GM23338 (cell line): ENCODE measurements around the gene RGS17. TPM values are rescaled to one million over a fixed set of nuclear protein-coding genes. Genes with fewer than 3 reads are reported as not detected.

Experiments
- ATAC-seq: fragments of 200-7000 bp; cut with Tn5 transposase; 3 replicates; pipeline ENCODE4 v1.9.1; 2020
- DNase-seq: peaks from one replicate; pipeline ENCODE4 v3.0.0-alpha.2; 2015; ENCODE audit warnings: low spot score
- H2AFZ ChIP-seq: fragments of 200-600 bp; sonication (generic); 2 replicates; pipeline ENCODE4 v1.8.0; 2016; ENCODE audit warnings: antibody characterized with exemption, mild to moderate bottlenecking, moderate library complexity
- H3F3A ChIP-seq: fragments of 200-600 bp; sonication (generic); replicated peaks from 2 replicates; pipeline ENCODE4 v1.8.0; 2017; ENCODE audit warnings: antibody characterized with exemption, mixed run types, low read depth
- H3K27ac ChIP-seq: fragments of 200-600 bp; sonication (generic); 2 replicates; pipeline ENCODE4 v1.6.1; 2016; ENCODE audit warnings: low read depth
- H3K27me3 ChIP-seq: fragments of 200-600 bp; sonication (generic); 2 replicates; pipeline ENCODE4 v1.8.0; 2016; ENCODE audit warnings: mild to moderate bottlenecking, mixed run types, moderate library complexity; ENCODE audit not compliant: insufficient read depth
- H3K36me3 ChIP-seq: fragments of 200-600 bp; sonication (generic); 2 replicates; pipeline ENCODE4 v1.8.0; 2016; ENCODE audit warnings: mild to moderate bottlenecking; ENCODE audit not compliant: insufficient read depth
- H3K4me1 ChIP-seq: fragments of 200-600 bp; sonication (generic); 2 replicates; pipeline ENCODE4 v1.8.0; 2016; ENCODE audit warnings: mild to moderate bottlenecking, moderate library complexity; ENCODE audit not compliant: insufficient read depth
- H3K4me2 ChIP-seq: fragments of 200-600 bp; sonication (generic); 2 replicates; pipeline ENCODE4 v1.7.1; 2017; ENCODE audit warnings: mixed run types
- H3K4me3 ChIP-seq: fragments of 200-600 bp; sonication (generic); 2 replicates; pipeline ENCODE4 v1.6.1; 2016; ENCODE audit warnings: mixed run types
- H3K79me2 ChIP-seq: fragments of 200-600 bp; sonication (generic); replicated peaks from 2 replicates; pipeline ENCODE4 v1.8.0; 2017; ENCODE audit warnings: mild to moderate bottlenecking; ENCODE audit not compliant: insufficient read depth
- H3K9me2 ChIP-seq: fragments of 200-600 bp; sonication (generic); 2 replicates; pipeline ENCODE4 v1.8.0; 2017; ENCODE audit not compliant: insufficient read depth
- H4K20me1 ChIP-seq: fragments of 200-600 bp; sonication (generic); replicated peaks from 2 replicates; pipeline ENCODE4 v1.8.0; 2017; ENCODE audit warnings: mild to moderate bottlenecking; ENCODE audit not compliant: insufficient read depth
- H3K27ac Mint-ChIP-seq: 2 replicates; pipeline ENCODE4 v1.8.0; 2020; ENCODE audit warnings: inconsistent platforms, mild to moderate bottlenecking, moderate library complexity, mixed read lengths
- H3K27me3 Mint-ChIP-seq: 3 replicates; pipeline ENCODE4 v1.8.0; 2022; ENCODE audit warnings: low read depth, mild to moderate bottlenecking, moderate library complexity, mixed read lengths, inconsistent platforms; ENCODE audit not compliant: insufficient read depth, poor library complexity
- H3K36me3 Mint-ChIP-seq: 3 replicates; pipeline ENCODE4 v1.8.0; 2021; ENCODE audit warnings: low read depth, mild to moderate bottlenecking, inconsistent platforms, moderate library complexity, mixed read lengths
- H3K4me1 Mint-ChIP-seq: 3 replicates; pipeline ENCODE4 v1.8.0; 2020; ENCODE audit warnings: mild to moderate bottlenecking, inconsistent platforms, mixed read lengths
- H3K4me3 Mint-ChIP-seq: 3 replicates; pipeline ENCODE4 v1.8.0; 2021; ENCODE audit warnings: moderate library complexity, mild to moderate bottlenecking, inconsistent platforms, mixed read lengths
- H3K9me3 Mint-ChIP-seq: 3 replicates; pipeline ENCODE4 v1.8.0; 2020; ENCODE audit warnings: moderate library complexity, mild to moderate bottlenecking, inconsistent platforms, mixed read lengths
- CREB1 ChIP-seq: fragments of 250-450 bp; sonication (Bioruptor Pico); IDR thresholded peaks from 2 replicates; pipeline ENCODE4 v1.5.0; 2020; ENCODE audit warnings: low read depth, mild to moderate bottlenecking, moderate library complexity
- EZH2 ChIP-seq: fragments of 200-600 bp; sonication (generic); IDR thresholded peaks from one replicate; pipeline ENCODE4 v1.8.0; 2017; ENCODE audit warnings: antibody characterized with exemption, mild to moderate bottlenecking, low read depth; ENCODE audit not compliant: unreplicated experiment
- EZH2phosphoT487 ChIP-seq: fragments of 200-600 bp; sonication (generic); IDR thresholded peaks from one replicate; pipeline ENCODE4 v1.8.1; 2018; ENCODE audit warnings: antibody characterized with exemption; ENCODE audit not compliant: unreplicated experiment
- JUNB ChIP-seq: IDR thresholded peaks from one replicate; pipeline ENCODE4 v1.6.1; 2016; ENCODE audit warnings: antibody characterized with exemption; ENCODE audit not compliant: unreplicated experiment
- NANOG ChIP-seq: IDR thresholded peaks from 2 replicates; pipeline ENCODE4 v1.6.1; 2016; ENCODE audit warnings: antibody characterized with exemption, borderline replicate concordance
- POLR2AphosphoS5 ChIP-seq: IDR thresholded peaks from 2 replicates; pipeline ENCODE4 v1.6.1; 2016; ENCODE audit warnings: antibody characterized with exemption, low read depth
- ZNF331 ChIP-seq: fragments of 250-450 bp; sonication (Bioruptor Pico); IDR thresholded peaks from 2 replicates; pipeline ENCODE4 v1.5.0; 2020; ENCODE audit warnings: low read depth, mild to moderate bottlenecking, moderate library complexity
- polyA plus RNA-seq: library from polyadenylated mRNA; unstranded; fragments of >200 nt; fragmentation: Nextera tagmentation; extraction: Ambion mirVana; gene quantifications from 2 replicates; pipeline ENCODE4 v1.2.1, GENCODE V29; 2016
- total RNA-seq: library from RNA; depleted of rRNA; stranded (reverse); fragments of >200 nt; shearing (Covaris generic); gene quantifications from 2 replicates; pipeline ENCODE4 v1.2.3, GENCODE V29; 2014
- TF ChIP-seq, protein P1 (sequence below): fragments of 250-450 bp; sonication (Bioruptor Pico); IDR thresholded peaks from 2 replicates; pipeline ENCODE4 v1.5.0; 2020; ENCODE audit warnings: mild to moderate bottlenecking, moderate library complexity
- TF ChIP-seq, protein P2 (sequence below): IDR thresholded peaks from 2 replicates; pipeline ENCODE4 v1.6.1; 2016; ENCODE audit warnings: antibody characterized with exemption
- TF ChIP-seq, protein P3 (sequence below), 2 experiments: fragments of 200-600 bp in 1 of 2; sonication (generic) in 1 of 2; conservative IDR thresholded peaks; 2 replicates each; pipeline versions ENCODE4 v1.5.1 to v1.6.1; 2016 to 2017; ENCODE audit warnings: antibody characterized with exemption in 2 of 2, low read depth in 2 of 2, mild to moderate bottlenecking in 2 of 2, moderate library complexity in 1 of 2
- TF ChIP-seq, protein P4 (sequence below): IDR thresholded peaks from one replicate; pipeline ENCODE4 v1.6.1; 2018; ENCODE audit warnings: antibody characterized with exemption; ENCODE audit not compliant: unreplicated experiment

RGS17 gene
- total and polyA plus RNA-seq, 2 experiments from 2014 or later, result 12.1 to 12.3 TPM

DNA sequence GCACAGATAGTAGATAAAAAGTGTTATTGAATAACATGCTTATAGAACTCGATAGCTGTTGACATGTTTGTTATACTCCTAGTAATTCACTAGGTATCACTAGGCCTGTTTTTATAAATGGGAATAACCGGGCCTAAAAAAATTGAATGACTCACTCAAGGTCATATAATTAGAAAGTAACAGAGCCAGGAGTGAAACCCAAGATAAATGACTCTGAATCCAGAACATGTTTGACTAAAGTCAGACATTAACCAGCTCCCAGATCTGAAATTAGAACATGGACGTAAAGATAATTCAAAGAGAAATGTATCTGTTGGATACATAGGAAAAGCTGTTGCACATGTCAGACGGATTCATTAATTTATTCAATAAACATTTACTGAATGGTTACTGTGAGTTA lies 26.9 kb downstream of the RGS17 start (continued):
- TF ChIP-seq, protein P1, sequence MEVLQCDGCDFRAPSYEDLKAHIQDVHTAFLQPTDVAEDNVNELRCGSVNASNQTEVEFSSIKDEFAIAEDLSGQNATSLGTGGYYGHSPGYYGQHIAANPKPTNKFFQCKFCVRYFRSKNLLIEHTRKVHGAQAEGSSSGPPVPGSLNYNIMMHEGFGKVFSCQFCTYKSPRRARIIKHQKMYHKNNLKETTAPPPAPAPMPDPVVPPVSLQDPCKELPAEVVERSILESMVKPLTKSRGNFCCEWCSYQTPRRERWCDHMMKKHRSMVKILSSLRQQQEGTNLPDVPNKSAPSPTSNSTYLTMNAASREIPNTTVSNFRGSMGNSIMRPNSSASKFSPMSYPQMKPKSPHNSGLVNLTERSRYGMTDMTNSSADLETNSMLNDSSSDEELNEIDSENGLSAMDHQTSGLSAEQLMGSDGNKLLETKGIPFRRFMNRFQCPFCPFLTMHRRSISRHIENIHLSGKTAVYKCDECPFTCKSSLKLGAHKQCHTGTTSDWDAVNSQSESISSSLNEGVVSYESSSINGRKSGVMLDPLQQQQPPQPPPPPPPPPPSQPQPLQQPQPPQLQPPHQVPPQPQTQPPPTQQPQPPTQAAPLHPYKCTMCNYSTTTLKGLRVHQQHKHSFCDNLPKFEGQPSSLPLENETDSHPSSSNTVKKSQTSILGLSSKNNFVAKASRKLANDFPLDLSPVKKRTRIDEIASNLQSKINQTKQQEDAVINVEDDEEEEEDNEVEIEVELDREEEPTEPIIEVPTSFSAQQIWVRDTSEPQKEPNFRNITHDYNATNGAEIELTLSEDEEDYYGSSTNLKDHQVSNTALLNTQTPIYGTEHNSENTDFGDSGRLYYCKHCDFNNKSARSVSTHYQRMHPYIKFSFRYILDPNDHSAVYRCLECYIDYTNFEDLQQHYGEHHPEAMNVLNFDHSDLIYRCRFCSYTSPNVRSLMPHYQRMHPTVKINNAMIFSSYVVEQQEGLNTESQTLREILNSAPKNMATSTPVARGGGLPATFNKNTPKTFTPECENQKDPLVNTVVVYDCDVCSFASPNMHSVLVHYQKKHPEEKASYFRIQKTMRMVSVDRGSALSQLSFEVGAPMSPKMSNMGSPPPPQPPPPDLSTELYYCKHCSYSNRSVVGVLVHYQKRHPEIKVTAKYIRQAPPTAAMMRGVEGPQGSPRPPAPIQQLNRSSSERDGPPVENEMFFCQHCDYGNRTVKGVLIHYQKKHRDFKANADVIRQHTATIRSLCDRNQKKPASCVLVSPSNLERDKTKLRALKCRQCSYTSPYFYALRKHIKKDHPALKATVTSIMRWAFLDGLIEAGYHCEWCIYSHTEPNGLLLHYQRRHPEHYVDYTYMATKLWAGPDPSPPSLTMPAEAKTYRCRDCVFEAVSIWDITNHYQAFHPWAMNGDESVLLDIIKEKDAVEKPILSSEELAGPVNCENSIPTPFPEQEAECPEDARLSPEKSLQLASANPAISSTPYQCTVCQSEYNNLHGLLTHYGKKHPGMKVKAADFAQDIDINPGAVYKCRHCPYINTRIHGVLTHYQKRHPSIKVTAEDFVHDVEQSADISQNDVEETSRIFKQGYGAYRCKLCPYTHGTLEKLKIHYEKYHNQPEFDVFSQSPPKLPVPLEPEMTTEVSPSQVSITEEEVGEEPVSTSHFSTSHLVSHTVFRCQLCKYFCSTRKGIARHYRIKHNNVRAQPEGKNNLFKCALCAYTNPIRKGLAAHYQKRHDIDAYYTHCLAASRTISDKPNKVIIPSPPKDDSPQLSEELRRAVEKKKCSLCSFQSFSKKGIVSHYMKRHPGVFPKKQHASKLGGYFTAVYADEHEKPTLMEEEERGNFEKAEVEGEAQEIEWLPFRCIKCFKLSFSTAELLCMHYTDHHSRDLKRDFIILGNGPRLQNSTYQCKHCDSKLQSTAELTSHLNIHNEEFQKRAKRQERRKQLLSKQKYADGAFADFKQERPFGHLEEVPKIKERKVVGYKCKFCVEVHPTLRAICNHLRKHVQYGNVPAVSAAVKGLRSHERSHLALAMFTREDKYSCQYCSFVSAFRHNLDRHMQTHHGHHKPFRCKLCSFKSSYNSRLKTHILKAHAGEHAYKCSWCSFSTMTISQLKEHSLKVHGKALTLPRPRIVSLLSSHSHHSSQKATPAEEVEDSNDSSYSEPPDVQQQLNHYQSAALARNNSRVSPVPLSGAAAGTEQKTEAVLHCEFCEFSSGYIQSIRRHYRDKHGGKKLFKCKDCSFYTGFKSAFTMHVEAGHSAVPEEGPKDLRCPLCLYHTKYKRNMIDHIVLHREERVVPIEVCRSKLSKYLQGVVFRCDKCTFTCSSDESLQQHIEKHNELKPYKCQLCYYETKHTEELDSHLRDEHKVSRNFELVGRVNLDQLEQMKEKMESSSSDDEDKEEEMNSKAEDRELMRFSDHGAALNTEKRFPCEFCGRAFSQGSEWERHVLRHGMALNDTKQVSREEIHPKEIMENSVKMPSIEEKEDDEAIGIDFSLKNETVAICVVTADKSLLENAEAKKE (CRISPR knock-in tag), result no peak
- no peak for TF ChIP-seq JUNB

DNA sequence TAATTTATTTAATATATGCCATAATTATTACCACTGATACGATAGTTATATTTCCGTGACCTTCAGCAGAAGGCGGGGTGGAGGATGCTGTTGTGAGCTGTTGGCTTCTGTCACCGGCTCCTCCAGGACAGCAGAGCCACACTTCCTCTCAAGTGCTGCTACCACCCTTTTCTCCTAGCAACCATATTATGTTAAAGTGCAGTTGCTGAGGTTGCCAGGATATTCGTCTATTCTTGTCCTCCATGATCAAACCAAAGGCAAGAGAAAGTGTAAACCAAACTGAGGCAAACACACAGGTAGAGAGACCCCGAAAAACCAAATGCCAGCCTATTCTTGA lies 27.8 kb downstream of the RGS17 start:
- Histone ChIP-seq H3K27me3 (no peaks in the 10 kb centered on the region), H3K4me1 (peaks cover 6% of the 10 kb centered on the region; the same call in 1 of the 2 replicates), H3K9me2 (no peaks in the 10 kb centered on the region), H3K79me2 (no peaks in the 10 kb centered on the region), H3F3A (no peaks in the 10 kb centered on the region), H3K4me3 (no peak overlapping the region), H4K20me1 (0 out of 2 replicates have a peak, but pooled peaks cover 3% of the 10 kb centered on the region), H3K27ac (no peak overlapping the region), H2AFZ (no peak overlapping the region), H3K36me3 (no peaks in the 10 kb centered on the region), H3K4me2 (no peak overlapping the region)
- ATAC-seq (no peak), DNase-seq (no peak)
- Mint-ChIP-seq H3K4me1 (peaks cover 12% of the 10 kb centered on the region), H3K27ac (no peak overlapping the region), H3K36me3 (no peaks in the 10 kb centered on the region), H3K27me3 (peaks cover 3% of the 10 kb centered on the region), H3K9me3 (no peaks in the 10 kb centered on the region), H3K4me3 (no peak overlapping the region)
- TF ChIP-seq NANOG (no peak), CREB1 (CRISPR knock-in tag) (no peak), JUNB (no peak), ZNF331 (no peak), EZH2phosphoT487 (no peak), POLR2AphosphoS5 (no peak), EZH2 (no peak)
- TF ChIP-seq, protein P2, sequence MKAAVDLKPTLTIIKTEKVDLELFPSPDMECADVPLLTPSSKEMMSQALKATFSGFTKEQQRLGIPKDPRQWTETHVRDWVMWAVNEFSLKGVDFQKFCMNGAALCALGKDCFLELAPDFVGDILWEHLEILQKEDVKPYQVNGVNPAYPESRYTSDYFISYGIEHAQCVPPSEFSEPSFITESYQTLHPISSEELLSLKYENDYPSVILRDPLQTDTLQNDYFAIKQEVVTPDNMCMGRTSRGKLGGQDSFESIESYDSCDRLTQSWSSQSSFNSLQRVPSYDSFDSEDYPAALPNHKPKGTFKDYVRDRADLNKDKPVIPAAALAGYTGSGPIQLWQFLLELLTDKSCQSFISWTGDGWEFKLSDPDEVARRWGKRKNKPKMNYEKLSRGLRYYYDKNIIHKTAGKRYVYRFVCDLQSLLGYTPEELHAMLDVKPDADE, result no peak
- TF ChIP-seq, protein P3, sequence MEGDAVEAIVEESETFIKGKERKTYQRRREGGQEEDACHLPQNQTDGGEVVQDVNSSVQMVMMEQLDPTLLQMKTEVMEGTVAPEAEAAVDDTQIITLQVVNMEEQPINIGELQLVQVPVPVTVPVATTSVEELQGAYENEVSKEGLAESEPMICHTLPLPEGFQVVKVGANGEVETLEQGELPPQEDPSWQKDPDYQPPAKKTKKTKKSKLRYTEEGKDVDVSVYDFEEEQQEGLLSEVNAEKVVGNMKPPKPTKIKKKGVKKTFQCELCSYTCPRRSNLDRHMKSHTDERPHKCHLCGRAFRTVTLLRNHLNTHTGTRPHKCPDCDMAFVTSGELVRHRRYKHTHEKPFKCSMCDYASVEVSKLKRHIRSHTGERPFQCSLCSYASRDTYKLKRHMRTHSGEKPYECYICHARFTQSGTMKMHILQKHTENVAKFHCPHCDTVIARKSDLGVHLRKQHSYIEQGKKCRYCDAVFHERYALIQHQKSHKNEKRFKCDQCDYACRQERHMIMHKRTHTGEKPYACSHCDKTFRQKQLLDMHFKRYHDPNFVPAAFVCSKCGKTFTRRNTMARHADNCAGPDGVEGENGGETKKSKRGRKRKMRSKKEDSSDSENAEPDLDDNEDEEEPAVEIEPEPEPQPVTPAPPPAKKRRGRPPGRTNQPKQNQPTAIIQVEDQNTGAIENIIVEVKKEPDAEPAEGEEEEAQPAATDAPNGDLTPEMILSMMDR (conservative IDR thresholded peaks at IDR 0.05; ENCODE audit: low read depth in 2 of 2), result no peak
- TF ChIP-seq, protein P4, sequence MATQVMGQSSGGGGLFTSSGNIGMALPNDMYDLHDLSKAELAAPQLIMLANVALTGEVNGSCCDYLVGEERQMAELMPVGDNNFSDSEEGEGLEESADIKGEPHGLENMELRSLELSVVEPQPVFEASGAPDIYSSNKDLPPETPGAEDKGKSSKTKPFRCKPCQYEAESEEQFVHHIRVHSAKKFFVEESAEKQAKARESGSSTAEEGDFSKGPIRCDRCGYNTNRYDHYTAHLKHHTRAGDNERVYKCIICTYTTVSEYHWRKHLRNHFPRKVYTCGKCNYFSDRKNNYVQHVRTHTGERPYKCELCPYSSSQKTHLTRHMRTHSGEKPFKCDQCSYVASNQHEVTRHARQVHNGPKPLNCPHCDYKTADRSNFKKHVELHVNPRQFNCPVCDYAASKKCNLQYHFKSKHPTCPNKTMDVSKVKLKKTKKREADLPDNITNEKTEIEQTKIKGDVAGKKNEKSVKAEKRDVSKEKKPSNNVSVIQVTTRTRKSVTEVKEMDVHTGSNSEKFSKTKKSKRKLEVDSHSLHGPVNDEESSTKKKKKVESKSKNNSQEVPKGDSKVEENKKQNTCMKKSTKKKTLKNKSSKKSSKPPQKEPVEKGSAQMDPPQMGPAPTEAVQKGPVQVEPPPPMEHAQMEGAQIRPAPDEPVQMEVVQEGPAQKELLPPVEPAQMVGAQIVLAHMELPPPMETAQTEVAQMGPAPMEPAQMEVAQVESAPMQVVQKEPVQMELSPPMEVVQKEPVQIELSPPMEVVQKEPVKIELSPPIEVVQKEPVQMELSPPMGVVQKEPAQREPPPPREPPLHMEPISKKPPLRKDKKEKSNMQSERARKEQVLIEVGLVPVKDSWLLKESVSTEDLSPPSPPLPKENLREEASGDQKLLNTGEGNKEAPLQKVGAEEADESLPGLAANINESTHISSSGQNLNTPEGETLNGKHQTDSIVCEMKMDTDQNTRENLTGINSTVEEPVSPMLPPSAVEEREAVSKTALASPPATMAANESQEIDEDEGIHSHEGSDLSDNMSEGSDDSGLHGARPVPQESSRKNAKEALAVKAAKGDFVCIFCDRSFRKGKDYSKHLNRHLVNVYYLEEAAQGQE, result no peak
